ENCODE data around the gene FAM50B.

The FAM50B gene

DNA sequence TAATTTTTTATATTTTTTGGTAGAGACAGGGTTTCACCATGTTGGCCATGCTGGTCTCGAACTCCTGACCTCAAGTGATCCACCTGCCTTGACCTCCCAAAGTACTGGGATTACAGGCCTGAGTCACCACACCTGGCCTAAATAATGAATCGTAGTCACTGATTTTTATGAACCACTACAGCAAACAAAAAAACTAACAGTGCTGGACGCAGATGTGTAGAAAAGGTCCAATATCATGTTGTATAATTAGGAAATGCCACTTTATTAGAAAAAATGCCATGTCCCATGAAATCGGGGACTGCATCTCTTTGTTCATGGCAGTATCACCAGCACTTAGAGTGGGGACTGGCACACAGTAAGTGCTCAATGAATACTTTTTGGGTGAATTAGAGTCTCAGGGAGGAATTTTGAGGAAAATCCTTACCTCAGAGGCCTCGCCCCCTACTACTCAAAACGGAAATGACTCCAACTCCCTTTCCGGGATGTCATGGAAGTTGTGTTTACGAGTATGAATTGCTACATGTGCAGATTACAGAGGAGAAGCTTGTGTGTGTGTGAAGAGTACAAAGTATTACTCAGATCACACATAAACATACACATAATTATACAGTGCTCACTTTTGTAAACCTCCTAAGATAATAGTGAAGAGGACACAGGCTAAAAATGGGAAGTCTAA is 43.6 kb upstream of the FAM50B start:
- no peak overlapping the region for H3K27ac ChIP-seq
- TF ChIP-seq, protein P1, sequence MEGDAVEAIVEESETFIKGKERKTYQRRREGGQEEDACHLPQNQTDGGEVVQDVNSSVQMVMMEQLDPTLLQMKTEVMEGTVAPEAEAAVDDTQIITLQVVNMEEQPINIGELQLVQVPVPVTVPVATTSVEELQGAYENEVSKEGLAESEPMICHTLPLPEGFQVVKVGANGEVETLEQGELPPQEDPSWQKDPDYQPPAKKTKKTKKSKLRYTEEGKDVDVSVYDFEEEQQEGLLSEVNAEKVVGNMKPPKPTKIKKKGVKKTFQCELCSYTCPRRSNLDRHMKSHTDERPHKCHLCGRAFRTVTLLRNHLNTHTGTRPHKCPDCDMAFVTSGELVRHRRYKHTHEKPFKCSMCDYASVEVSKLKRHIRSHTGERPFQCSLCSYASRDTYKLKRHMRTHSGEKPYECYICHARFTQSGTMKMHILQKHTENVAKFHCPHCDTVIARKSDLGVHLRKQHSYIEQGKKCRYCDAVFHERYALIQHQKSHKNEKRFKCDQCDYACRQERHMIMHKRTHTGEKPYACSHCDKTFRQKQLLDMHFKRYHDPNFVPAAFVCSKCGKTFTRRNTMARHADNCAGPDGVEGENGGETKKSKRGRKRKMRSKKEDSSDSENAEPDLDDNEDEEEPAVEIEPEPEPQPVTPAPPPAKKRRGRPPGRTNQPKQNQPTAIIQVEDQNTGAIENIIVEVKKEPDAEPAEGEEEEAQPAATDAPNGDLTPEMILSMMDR (conservative IDR thresholded peaks at IDR 0.05): no peak
- no peak for TF ChIP-seq ZFX (IDR thresholded peaks at IDR 0.05)

GRCh38 chr6:3806169-3806922 is 42.8 kb upstream of the FAM50B start:
- H3K27ac ChIP-seq: no peak overlapping the region
- no peak for TF ChIP-seq ZFX (IDR thresholded peaks at IDR 0.05)
- TF ChIP-seq, protein P1 (conservative IDR thresholded peaks at IDR 0.05): no peak

- H3K27ac ChIP-seq: no peak overlapping the region
- TF ChIP-seq, protein P1 (conservative IDR thresholded peaks at IDR 0.05): no peak
- no peak for TF ChIP-seq ZFX (IDR thresholded peaks at IDR 0.05)
Measured at GRCh38 chr6:3808199-3808598, 41.0 kb upstream of the FAM50B start.

DNA sequence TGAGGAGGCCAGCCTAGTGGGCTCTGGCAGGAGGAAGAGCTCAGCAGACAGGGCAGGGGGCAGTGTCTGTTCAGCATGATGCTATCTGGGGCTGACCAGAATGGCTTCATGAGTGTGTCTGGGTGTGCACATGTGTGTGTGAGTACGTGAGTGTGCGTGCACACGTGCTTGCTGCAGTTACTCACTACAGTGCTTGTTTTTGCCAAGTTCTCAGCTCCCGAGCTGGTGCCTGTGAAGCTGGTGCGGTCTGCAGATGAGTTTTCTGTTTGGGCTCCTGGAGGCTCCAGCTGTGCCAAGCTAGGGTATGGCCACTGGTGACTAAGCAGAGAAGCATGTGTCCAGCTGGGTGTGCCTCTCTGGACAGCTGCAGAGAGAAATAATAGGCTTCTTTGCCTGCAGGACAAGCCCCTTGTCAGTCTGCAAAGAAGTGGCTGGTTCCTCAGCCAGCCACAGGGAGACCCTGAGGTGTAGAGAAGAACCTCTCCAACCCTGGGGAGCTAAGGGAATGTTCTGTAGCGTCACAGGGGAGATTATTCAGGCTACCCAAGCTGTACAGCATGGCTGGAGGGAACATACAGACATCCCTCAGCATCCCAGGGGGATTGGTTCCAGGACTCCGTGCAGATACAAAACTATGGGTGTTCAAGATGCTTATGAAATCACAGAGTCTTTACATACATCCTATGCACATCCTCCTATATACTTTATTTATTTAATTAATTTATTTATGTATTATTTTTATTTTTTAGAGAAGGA is 40.2 kb upstream of the FAM50B start:
- no peak overlapping the region for H3K27ac ChIP-seq
- TF ChIP-seq, protein P1 (conservative IDR thresholded peaks at IDR 0.05): no peak
- TF ChIP-seq ZFX (IDR thresholded peaks at IDR 0.05): no peak

- TF ChIP-seq, protein P1 (conservative IDR thresholded peaks at IDR 0.05): no peak
- no peak for TF ChIP-seq ZFX (IDR thresholded peaks at IDR 0.05)
- no peak overlapping the region for H3K27ac ChIP-seq
Measured at GRCh38 chr6:3809515-3809891, 39.7 kb upstream of the FAM50B start.

- no peak overlapping the region for H3K27ac ChIP-seq
- TF ChIP-seq, protein P1 (conservative IDR thresholded peaks at IDR 0.05): no peak
- no peak for TF ChIP-seq ZFX (IDR thresholded peaks at IDR 0.05)
Measured at GRCh38 chr6:3809982-3810381, 39.2 kb upstream of the FAM50B start.

DNA sequence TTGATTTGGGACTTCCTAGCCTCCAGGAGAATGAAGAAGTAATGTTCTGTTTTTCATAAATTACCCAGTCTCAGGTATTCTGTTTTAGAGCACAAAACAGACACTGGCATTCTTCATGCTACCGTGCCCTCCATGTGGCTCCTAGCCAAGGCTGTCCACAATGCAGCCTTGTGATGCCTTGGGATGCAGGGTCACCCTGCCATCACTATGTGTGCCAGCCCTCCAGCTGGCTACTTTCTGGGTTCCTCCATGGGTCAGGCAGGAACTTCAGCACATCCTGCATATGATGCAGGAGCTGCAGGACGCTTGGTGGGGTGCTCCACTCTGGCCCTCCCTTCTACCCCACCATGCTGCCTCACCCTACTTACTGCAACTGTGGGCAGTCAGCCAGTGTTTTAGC is 38.0 kb upstream of the FAM50B start:
- TF ChIP-seq ZFX (IDR thresholded peaks at IDR 0.05): no peak
- TF ChIP-seq, protein P1 (conservative IDR thresholded peaks at IDR 0.05): no peak

More for the DNA sequence above, 38.0 kb upstream of the FAM50B start:
- no peak overlapping the region for H3K27ac ChIP-seq
